ENCODE measurements around the gene CX3CR1. TPM values are rescaled to one million over a fixed set of nuclear protein-coding genes. Genes with fewer than 3 reads are reported as not detected.
A peak's percentile ranks its signal among the peaks of the same experiment; 100 is the strongest.

The CX3CR1 gene
- total and polyA plus RNA-seq, 9 of the 15 experiments (the other 6 are each of a cell fraction or from before 2014, with no cell fraction given): 0.03 to 0.21 TPM; not detected in 7

DNA sequence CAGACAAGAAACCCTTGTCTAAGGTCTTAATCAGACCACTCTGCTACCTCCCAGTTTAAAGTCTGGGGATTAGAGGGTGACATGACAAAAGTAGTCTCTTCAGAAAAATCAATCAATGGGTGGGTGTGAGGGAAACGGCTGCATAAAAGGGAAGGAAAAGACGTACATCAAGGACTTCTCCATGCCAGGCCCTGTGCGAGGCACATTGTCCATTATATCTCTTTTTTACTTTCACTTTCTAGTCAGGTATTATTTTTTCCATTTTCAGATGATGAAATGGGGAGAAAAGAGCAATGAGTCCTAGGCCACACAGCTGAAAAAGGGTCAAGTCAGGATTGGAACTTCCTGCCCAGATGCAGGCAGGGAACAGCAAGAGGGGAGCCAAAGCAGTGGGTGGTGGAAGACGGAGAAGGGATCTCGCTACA, 4.6 kb upstream of the CX3CR1 start (continued):
- TF ChIP-seq, protein P1, sequence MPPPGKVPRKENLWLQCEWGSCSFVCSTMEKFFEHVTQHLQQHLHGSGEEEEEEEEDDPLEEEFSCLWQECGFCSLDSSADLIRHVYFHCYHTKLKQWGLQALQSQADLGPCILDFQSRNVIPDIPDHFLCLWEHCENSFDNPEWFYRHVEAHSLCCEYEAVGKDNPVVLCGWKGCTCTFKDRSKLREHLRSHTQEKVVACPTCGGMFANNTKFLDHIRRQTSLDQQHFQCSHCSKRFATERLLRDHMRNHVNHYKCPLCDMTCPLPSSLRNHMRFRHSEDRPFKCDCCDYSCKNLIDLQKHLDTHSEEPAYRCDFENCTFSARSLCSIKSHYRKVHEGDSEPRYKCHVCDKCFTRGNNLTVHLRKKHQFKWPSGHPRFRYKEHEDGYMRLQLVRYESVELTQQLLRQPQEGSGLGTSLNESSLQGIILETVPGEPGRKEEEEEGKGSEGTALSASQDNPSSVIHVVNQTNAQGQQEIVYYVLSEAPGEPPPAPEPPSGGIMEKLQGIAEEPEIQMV (tag; conservative IDR thresholded peaks at IDR 0.05; ENCODE audit: low read depth): 0 out of 2 replicates have a peak, but pooled peaks have one; percentile 30
- TF ChIP-seq, protein P2, sequence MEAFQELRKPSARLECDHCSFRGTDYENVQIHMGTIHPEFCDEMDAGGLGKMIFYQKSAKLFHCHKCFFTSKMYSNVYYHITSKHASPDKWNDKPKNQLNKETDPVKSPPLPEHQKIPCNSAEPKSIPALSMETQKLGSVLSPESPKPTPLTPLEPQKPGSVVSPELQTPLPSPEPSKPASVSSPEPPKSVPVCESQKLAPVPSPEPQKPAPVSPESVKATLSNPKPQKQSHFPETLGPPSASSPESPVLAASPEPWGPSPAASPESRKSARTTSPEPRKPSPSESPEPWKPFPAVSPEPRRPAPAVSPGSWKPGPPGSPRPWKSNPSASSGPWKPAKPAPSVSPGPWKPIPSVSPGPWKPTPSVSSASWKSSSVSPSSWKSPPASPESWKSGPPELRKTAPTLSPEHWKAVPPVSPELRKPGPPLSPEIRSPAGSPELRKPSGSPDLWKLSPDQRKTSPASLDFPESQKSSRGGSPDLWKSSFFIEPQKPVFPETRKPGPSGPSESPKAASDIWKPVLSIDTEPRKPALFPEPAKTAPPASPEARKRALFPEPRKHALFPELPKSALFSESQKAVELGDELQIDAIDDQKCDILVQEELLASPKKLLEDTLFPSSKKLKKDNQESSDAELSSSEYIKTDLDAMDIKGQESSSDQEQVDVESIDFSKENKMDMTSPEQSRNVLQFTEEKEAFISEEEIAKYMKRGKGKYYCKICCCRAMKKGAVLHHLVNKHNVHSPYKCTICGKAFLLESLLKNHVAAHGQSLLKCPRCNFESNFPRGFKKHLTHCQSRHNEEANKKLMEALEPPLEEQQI (IDR thresholded peaks at IDR 0.05): no peak
- TF ChIP-seq CC2D1A (IDR thresholded peaks at IDR 0.05): no peak
- TF ChIP-seq ZEB2 (IDR thresholded peaks at IDR 0.05): 0 out of 2 replicates have a peak, but pooled peaks have one; percentile 45
- no peak for TF ChIP-seq HMGN3 (IDR thresholded peaks at IDR 0.05; ENCODE audit: borderline replicate concordance, extremely low read depth, insufficient read length, low read depth, low read length)
- no peak; the same call in 1 of the 2 replicates for TF ChIP-seq ZFP1 (CRISPR knock-in tag; IDR thresholded peaks at IDR 0.05)
- no peak for TF ChIP-seq RBM39 (optimal IDR thresholded peaks at IDR 0.05; ENCODE audit: low read depth, low read length)
- no peak for TF ChIP-seq ZNF830 (CRISPR knock-in tag; IDR thresholded peaks at IDR 0.05)
- no peak for TF ChIP-seq ZNF274 (IDR thresholded peaks at IDR 0.05; ENCODE audit: borderline replicate concordance, low read depth, low read length)
- TF ChIP-seq BRD9 (IDR thresholded peaks at IDR 0.05; ENCODE audit: low read depth, partially characterized antibody): no peak
- TF ChIP-seq, protein P3, sequence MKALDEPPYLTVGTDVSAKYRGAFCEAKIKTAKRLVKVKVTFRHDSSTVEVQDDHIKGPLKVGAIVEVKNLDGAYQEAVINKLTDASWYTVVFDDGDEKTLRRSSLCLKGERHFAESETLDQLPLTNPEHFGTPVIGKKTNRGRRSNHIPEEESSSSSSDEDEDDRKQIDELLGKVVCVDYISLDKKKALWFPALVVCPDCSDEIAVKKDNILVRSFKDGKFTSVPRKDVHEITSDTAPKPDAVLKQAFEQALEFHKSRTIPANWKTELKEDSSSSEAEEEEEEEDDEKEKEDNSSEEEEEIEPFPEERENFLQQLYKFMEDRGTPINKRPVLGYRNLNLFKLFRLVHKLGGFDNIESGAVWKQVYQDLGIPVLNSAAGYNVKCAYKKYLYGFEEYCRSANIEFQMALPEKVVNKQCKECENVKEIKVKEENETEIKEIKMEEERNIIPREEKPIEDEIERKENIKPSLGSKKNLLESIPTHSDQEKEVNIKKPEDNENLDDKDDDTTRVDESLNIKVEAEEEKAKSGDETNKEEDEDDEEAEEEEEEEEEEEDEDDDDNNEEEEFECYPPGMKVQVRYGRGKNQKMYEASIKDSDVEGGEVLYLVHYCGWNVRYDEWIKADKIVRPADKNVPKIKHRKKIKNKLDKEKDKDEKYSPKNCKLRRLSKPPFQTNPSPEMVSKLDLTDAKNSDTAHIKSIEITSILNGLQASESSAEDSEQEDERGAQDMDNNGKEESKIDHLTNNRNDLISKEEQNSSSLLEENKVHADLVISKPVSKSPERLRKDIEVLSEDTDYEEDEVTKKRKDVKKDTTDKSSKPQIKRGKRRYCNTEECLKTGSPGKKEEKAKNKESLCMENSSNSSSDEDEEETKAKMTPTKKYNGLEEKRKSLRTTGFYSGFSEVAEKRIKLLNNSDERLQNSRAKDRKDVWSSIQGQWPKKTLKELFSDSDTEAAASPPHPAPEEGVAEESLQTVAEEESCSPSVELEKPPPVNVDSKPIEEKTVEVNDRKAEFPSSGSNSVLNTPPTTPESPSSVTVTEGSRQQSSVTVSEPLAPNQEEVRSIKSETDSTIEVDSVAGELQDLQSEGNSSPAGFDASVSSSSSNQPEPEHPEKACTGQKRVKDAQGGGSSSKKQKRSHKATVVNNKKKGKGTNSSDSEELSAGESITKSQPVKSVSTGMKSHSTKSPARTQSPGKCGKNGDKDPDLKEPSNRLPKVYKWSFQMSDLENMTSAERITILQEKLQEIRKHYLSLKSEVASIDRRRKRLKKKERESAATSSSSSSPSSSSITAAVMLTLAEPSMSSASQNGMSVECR (CRISPR knock-in tag; IDR thresholded peaks at IDR 0.05): no peak
- no peak for TF ChIP-seq PHF21A (IDR thresholded peaks at IDR 0.05; ENCODE audit: borderline replicate concordance, low read depth)
- TF ChIP-seq, protein P4, sequence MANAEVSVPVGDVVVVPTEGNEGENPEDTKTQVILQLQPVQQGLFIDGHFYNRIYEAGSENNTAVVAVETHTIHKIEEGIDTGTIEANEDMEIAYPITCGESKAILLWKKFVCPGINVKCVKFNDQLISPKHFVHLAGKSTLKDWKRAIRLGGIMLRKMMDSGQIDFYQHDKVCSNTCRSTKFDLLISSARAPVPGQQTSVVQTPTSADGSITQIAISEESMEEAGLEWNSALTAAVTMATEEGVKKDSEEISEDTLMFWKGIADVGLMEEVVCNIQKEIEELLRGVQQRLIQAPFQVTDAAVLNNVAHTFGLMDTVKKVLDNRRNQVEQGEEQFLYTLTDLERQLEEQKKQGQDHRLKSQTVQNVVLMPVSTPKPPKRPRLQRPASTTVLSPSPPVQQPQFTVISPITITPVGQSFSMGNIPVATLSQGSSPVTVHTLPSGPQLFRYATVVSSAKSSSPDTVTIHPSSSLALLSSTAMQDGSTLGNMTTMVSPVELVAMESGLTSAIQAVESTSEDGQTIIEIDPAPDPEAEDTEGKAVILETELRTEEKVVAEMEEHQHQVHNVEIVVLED (CRISPR knock-in tag; IDR thresholded peaks at IDR 0.05): no peak
- TF ChIP-seq, protein P5, sequence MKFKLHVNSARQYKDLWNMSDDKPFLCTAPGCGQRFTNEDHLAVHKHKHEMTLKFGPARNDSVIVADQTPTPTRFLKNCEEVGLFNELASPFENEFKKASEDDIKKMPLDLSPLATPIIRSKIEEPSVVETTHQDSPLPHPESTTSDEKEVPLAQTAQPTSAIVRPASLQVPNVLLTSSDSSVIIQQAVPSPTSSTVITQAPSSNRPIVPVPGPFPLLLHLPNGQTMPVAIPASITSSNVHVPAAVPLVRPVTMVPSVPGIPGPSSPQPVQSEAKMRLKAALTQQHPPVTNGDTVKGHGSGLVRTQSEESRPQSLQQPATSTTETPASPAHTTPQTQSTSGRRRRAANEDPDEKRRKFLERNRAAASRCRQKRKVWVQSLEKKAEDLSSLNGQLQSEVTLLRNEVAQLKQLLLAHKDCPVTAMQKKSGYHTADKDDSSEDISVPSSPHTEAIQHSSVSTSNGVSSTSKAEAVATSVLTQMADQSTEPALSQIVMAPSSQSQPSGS (CRISPR knock-in tag; IDR thresholded peaks at IDR 0.05): no peak
- TF ChIP-seq CXXC5 (CRISPR knock-in tag; IDR thresholded peaks at IDR 0.05): peak; percentile 61
- TF ChIP-seq ZSCAN29 (IDR thresholded peaks at IDR 0.05): no peak
- TF ChIP-seq KLF10 (CRISPR knock-in tag; IDR thresholded peaks at IDR 0.05): no peak
